ENCODE measurements around the gene SNAPC5.

DNA sequence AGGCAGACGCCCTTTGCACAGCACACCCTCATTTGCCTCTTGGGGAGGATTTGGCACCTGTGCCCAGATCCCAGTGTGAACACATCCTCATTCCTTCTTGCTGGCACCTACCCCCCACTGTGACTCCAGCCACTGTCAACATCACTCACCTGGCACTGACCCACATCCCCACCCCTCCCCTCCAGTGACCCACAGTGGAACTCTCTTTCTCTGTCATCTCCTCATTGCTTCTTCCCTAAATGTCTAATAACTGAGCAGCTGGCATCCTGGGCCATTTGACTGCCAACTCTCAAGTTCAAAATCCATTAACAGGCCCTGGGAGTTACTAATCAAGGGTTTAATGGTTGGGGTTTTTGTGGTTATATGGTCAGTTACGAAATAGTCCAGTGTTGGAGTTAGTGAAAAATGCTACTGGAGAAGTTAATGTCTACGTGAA lies 14.4 kb downstream of the SNAPC5 start:
- TF ChIP-seq POLR2A (IDR thresholded peaks at IDR 0.05) = no peak
- TF ChIP-seq, protein P1, sequence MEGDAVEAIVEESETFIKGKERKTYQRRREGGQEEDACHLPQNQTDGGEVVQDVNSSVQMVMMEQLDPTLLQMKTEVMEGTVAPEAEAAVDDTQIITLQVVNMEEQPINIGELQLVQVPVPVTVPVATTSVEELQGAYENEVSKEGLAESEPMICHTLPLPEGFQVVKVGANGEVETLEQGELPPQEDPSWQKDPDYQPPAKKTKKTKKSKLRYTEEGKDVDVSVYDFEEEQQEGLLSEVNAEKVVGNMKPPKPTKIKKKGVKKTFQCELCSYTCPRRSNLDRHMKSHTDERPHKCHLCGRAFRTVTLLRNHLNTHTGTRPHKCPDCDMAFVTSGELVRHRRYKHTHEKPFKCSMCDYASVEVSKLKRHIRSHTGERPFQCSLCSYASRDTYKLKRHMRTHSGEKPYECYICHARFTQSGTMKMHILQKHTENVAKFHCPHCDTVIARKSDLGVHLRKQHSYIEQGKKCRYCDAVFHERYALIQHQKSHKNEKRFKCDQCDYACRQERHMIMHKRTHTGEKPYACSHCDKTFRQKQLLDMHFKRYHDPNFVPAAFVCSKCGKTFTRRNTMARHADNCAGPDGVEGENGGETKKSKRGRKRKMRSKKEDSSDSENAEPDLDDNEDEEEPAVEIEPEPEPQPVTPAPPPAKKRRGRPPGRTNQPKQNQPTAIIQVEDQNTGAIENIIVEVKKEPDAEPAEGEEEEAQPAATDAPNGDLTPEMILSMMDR (IDR thresholded peaks at IDR 0.05 in 4 of 5, conservative IDR thresholded peaks at IDR 0.05 in 1 of 5) = no peak
